IPS-20b (cell line): Measurements from ENCODE around the gene UCK2.

ENCODE experiments used
- H3K27ac ChIP-seq: one replicate; pipeline ENCODE4 v1.5.1; 2013; ENCODE audit warnings: low read length
- H3K27me3 ChIP-seq: 2 replicates; pipeline ENCODE4 v1.6.1; 2013; ENCODE audit warnings: mild to moderate bottlenecking, low read length, inconsistent platforms; ENCODE audit not compliant: insufficient read depth
- H3K36me3 ChIP-seq: 2 replicates; pipeline ENCODE4 v1.6.1; 2013; ENCODE audit warnings: low read depth, mild to moderate bottlenecking, inconsistent platforms, low read length, moderate library complexity; ENCODE audit not compliant: insufficient read depth
- H3K4me1 ChIP-seq: 2 replicates; pipeline ENCODE4 v1.6.1; 2013; ENCODE audit warnings: mild to moderate bottlenecking, control low read depth, inconsistent platforms, low read length, moderate library complexity; ENCODE audit not compliant: insufficient read depth
- H3K4me3 ChIP-seq: 2 replicates; pipeline ENCODE4 v1.5.1; 2013; ENCODE audit warnings: mild to moderate bottlenecking, low read length, inconsistent platforms
- H3K9ac ChIP-seq: 2 replicates; pipeline ENCODE4 v1.6.1; 2013; ENCODE audit warnings: low read depth, mild to moderate bottlenecking, inconsistent platforms, low read length, moderate library complexity
- H3K9me3 ChIP-seq: 2 replicates; pipeline ENCODE4 v1.6.1; 2013; ENCODE audit warnings: mild to moderate bottlenecking, low read depth, low read length, inconsistent platforms; ENCODE audit not compliant: insufficient read depth

UCK2 gene

GRCh38 chr1:165847486-165847885, 20.1 kb downstream of the UCK2 start:
- Histone ChIP-seq H3K4me3 (no peak overlapping the region), H3K27ac (no peak overlapping the region), H3K27me3 (no peaks in the 10 kb centered on the region), H3K4me1 (peaks cover 14% of the 10 kb centered on the region), H3K9ac (no peak overlapping the region), H3K36me3 (no peaks in the 10 kb centered on the region), H3K9me3 (no peaks in the 10 kb centered on the region)

DNA sequence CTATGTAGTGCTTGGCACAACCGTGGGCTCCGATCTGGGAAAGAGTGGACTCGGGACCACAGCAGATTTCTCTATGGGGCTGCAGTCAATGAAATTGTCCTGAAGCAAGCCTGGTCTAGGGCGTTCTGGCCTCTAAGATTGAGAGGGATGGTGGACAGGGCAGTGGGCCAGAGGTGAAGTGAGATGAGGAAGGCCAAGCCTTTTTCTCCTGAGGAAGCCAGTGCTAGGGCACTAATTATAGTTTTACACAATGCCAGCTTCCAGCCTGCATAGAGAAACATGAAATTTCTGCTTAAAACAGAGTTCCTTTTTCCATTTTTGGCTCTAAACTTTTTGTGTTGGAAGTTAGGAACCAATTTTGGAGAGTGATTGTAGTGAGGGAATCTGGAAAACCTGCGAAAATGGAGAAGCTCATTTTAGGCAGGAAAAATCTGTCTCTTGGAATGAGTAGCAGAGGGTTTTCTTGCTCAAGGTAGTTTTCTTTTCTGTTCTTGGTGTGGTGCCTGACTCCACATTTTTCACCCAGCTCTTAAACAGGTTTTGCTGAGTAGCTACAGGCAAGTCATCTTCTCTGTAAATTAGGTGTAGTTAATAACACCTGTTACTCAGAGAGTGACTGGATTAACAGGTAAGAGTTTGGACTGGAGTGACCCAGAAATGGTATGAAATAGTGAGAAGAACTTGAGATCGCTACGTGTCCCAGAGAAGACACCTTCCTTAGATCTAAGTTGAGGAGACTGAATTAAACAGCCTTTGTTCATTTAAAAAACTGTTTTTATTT, 22.1 kb downstream of the UCK2 start:
- Histone ChIP-seq H3K36me3 (no peaks in the 10 kb centered on the region), H3K9ac (no peak overlapping the region), H3K4me3 (no peak overlapping the region), H3K9me3 (no peaks in the 10 kb centered on the region), H3K27ac (no peak overlapping the region), H3K4me1 (peaks cover 28% of the 10 kb centered on the region), H3K27me3 (no peaks in the 10 kb centered on the region)

DNA sequence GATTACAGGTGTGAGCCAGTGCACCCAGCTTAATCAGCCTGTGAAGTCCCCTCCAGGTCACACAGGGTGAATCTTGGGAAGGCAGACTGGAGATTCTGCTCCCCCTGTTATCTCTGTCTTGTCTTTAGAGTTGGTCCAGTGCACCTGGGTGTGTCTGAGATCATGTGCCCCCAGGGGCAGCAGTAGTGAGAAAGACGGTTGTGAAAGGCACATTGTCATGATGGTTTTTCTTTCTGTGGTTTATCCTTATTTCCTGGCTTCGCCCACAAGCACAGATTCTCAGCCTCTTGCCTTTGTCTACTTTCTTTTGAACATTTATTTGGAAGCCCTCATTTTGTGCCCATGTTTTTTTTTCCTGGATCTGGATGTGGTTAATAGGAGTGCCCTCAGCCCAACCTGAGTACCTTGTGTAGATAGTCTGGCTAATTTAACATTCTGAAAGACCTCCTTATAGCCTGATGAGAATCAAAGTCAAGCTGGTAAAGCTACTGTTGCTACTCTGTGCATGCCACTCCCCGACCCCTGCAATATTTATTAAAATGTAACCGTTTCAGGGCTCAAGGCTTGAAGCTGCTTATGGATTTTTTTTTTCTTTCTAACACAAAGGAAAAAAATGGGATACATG, 23.7 kb downstream of the UCK2 start:
- Histone ChIP-seq H3K9me3 (no peaks in the 10 kb centered on the region), H3K27ac (no peak overlapping the region), H3K36me3 (no peaks in the 10 kb centered on the region), H3K4me1 (peaks cover 42% of the 10 kb centered on the region), H3K9ac (no peak overlapping the region), H3K4me3 (no peak overlapping the region), H3K27me3 (no peaks in the 10 kb centered on the region)

DNA sequence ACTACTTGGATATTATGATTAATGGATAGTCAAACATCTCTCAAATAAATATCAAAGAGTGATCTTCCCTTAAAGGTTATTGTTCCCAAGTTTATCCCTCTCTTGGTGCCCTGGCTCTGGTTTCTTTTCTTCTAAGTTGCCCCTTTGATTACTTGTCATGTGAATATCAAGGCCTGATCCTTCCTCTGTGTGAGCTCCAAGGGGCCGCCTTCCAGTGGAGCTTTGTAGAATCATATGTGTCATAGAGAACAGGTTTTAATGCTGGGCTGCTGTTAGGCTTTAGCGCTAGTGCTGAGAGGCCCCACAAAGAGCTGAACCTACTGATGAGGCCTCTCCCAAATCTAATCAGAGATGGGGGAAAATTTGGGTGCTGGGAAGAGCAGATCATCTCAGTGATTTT, 25.5 kb downstream of the UCK2 start:
- no peak overlapping the region for H3K9ac ChIP-seq
- no peak overlapping the region for H3K4me3 ChIP-seq
- H3K27ac ChIP-seq, result no peak overlapping the region
- no peaks in the 10 kb centered on the region for H3K9me3 ChIP-seq
- peaks cover 58% of the 10 kb centered on the region for H3K4me1 ChIP-seq
- no peaks in the 10 kb centered on the region for H3K36me3 ChIP-seq
- no peaks in the 10 kb centered on the region for H3K27me3 ChIP-seq

- Histone ChIP-seq H3K27me3 (no peaks in the 10 kb centered on the region), H3K9me3 (no peaks in the 10 kb centered on the region), H3K27ac (no peak overlapping the region), H3K9ac (no peak overlapping the region), H3K4me3 (no peak overlapping the region; the same call in 1 of the 2 replicates), H3K4me1 (peaks cover 65% of the 10 kb centered on the region), H3K36me3 (no peaks in the 10 kb centered on the region)
Measured at GRCh38 chr1:165853528-165854075, 26.2 kb downstream of the UCK2 start.

DNA sequence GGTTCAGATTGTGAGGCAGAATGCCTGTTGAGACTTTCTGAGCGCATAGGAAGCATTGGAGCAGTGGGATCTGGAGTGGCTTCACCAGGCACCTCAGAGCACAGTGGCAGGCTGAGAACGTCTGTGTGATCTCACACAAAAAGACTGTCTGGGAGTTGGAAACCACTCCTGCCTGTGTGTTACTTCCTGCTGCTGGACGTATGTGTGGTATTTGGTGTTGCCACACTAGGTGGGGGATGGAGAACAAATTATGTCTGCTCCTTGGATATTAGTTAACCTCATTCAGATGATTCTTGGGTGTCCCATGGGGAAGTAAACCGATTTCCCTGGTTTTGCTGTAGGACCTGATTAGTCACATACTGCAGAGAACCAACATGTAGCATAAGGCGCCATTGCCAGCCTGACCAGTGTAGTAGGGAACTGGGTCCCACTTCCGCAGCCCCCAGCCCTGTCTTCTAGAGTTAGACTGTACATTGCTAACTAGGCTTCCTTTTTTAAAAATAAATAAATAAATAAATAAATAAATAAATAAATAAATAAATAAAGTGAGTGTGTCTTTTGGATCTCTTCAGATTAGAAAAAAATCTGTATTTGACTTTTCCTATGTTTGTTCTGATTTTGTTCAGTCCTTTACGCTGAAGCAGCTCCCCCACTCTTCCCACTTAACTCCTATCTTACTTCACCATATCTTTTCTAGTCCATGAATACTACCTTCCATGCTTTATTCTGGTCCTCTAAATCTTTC, 26.9 kb downstream of the UCK2 start:
- Histone ChIP-seq H3K9ac (0 out of 2 replicates have a peak overlapping the region, but pooled peaks have one; percentile 20), H3K27ac (no peak overlapping the region)

DNA sequence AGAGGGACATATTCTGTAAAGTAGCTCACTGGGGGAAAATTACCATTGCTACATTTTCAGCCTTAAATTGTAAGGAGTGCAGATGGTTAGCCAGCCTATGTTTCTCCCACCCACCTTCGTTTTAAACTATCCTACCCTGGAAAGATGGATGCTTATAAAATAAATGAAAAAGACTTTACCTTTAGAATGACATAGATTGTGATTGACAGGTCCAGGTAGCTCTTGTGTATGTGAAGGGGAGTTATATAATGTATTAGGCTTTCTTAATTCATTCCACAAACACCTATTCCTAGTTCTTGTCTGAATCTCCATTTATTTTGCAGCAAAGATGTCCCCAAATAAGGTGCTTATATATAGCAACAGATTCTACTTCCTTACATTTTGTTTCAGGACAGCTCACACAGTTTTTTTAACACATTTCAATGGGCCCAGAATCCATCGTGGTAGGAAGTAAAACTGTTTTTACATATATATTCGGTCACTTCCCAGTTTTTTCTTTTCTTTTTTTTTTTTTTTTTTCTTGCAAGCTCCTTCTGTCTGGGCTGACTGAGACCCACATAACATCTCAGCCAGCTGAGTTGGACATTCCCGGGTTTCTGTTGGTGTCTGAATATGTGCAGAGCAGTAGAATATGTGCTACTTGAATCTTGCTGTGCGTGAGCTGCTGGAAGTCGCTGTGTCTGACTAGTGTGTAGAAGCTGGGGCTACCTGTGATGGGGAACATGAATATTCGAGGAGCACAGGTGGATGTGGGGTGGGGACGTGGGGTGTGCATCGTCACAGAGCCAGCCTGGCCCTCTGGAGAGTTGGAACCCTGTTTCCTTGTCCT, 27.8 kb downstream of the UCK2 start:
- H3K27ac ChIP-seq, result no peak overlapping the region
- H3K9me3 ChIP-seq, result no peaks in the 10 kb centered on the region
- peaks cover 65% of the 10 kb centered on the region for H3K4me1 ChIP-seq
- no peaks in the 10 kb centered on the region for H3K27me3 ChIP-seq
- no peak overlapping the region for H3K9ac ChIP-seq
- H3K36me3 ChIP-seq, result no peaks in the 10 kb centered on the region
- H3K4me3 ChIP-seq, result no peak overlapping the region

More for the DNA sequence above, 26.9 kb downstream of the UCK2 start:
- Histone ChIP-seq H3K27me3 (no peaks in the 10 kb centered on the region), H3K36me3 (no peaks in the 10 kb centered on the region), H3K4me3 (0 out of 2 replicates have a peak overlapping the region, but pooled peaks have one; percentile 14), H3K4me1 (peaks cover 65% of the 10 kb centered on the region), H3K9me3 (no peaks in the 10 kb centered on the region)

DNA sequence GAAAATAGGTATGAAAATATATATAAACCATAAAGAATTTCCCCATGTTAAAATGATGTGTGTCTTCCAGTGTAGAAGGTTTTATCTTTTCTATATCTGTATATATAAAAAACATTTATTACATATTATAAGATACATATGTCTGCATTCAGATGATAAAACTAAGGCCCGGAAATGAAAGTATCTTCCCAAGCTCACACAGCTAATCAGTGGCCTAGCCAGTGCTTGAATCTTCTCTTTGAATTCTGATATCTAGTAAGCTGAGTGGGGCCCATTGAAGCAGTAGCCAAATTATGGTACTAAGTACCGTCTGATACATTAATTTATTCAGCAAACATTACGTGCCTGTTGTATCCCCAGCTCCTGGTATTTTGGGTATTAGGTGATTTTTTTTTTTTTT, 28.6 kb downstream of the UCK2 start:
- H3K27me3 ChIP-seq, result no peaks in the 10 kb centered on the region
- no peak overlapping the region for H3K9ac ChIP-seq
- no peaks in the 10 kb centered on the region for H3K9me3 ChIP-seq
- no peaks in the 10 kb centered on the region for H3K36me3 ChIP-seq
- peaks cover 63% of the 10 kb centered on the region for H3K4me1 ChIP-seq
- H3K4me3 ChIP-seq, result 0 out of 2 replicates have a peak overlapping the region, but pooled peaks have one; percentile 23
- no peak overlapping the region for H3K27ac ChIP-seq

GRCh38 chr1:165856606-165857005, 29.2 kb downstream of the UCK2 start:
- Histone ChIP-seq H3K9me3 (no peaks in the 10 kb centered on the region), H3K27ac (no peak overlapping the region)

DNA sequence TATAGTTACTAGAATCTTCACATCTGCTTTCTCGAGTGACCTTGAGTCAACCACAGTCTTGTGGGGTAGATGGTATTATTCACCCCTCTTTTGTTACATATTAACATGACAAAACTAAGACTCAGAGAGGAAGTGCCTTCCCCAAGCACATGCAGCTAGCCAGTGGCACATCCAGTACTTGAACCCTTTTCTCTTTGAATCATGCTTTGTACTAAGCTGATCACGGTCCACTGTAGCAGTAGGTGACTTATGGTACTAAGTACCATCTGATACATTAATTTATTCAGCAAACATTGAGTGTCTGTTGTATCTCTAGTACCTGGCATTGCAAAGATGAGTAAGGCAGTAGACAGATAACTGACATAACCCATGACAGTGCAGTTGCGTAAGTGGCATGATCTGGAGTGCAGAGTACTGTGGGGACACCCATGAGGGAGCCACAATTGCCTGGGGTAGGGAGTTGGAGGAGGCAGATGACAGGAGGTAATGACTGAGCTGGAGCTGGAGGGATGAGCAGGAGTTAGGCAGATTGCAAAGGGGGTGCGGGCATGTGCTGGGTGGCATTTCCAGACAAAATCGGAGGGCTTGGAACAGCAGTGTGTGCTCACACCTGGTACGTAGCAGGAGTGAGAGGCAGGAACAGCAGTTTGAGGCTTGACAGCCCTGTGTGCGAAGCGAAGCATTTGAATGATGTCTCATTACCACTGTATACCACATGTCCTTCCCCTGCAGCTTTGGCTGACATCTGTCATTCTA, 29.8 kb downstream of the UCK2 start:
- H3K9ac ChIP-seq, result no peak overlapping the region; the same call in 1 of the 2 replicates
- no peaks in the 10 kb centered on the region for H3K36me3 ChIP-seq
- peak overlapping the region; percentile 23 for H3K4me3 ChIP-seq
- no peaks in the 10 kb centered on the region for H3K27me3 ChIP-seq
- no peaks in the 10 kb centered on the region for H3K9me3 ChIP-seq
- H3K4me1 ChIP-seq, result peaks cover 64% of the 10 kb centered on the region
- H3K27ac ChIP-seq, result no peak overlapping the region

More at GRCh38 chr1:165856606-165857005, 29.2 kb downstream of the UCK2 start:
- H3K9ac ChIP-seq, result no peak overlapping the region
- H3K36me3 ChIP-seq, result no peaks in the 10 kb centered on the region
- H3K27me3 ChIP-seq, result no peaks in the 10 kb centered on the region
- peaks cover 59% of the 10 kb centered on the region for H3K4me1 ChIP-seq
- H3K4me3 ChIP-seq, result peak overlapping the region; percentile 23; the same call in 1 of the 2 replicates
